Smooth muscle cell (in vitro differentiated cells): Measurements from ENCODE around the gene LDHAL6B. TPM values are rescaled to one million over a fixed set of nuclear protein-coding genes. Genes with fewer than 3 reads are reported as not detected.

ENCODE experiments used
- DNase-seq: peaks from one replicate; lab custom pipeline; 2025; ENCODE audit not compliant: unreplicated experiment; lab: John Stamatoyannopoulos, UW
- H2AFZ ChIP-seq: fragments of 200-600 bp; sonication (generic); 2 replicates; pipeline ENCODE4 v1.6.0; 2016; ENCODE audit warnings: antibody characterized with exemption, low read depth, mild to moderate bottlenecking
- H3F3A ChIP-seq: fragments of 200-600 bp; sonication (generic); 2 replicates; pipeline ENCODE4 v1.6.0; 2017; ENCODE audit warnings: antibody characterized with exemption, low read depth
- H3K27ac ChIP-seq: fragments of 200-600 bp; sonication (generic); 2 replicates; pipeline ENCODE4 v1.5.1; 2016; ENCODE audit warnings: low read depth, mild to moderate bottlenecking
- H3K27me3 ChIP-seq: fragments of 200-600 bp; sonication (generic); 2 replicates; pipeline ENCODE4 v1.6.1; 2016; ENCODE audit warnings: low read depth, mild to moderate bottlenecking
- H3K36me3 ChIP-seq: fragments of 200-600 bp; sonication (generic); 2 replicates; pipeline ENCODE4 v1.5.1; 2016; ENCODE audit warnings: low read depth
- H3K4me1 ChIP-seq: fragments of 200-600 bp; sonication (generic); 2 replicates; pipeline ENCODE4 v1.5.1; 2016; ENCODE audit warnings: low read depth
- H3K4me2 ChIP-seq: fragments of 200-600 bp; sonication (generic); 2 replicates; pipeline ENCODE4 v1.6.0; 2016; ENCODE audit warnings: mild to moderate bottlenecking
- H3K4me3 ChIP-seq: fragments of 200-600 bp; sonication (generic); 2 replicates; pipeline ENCODE4 v1.5.1; 2016; ENCODE audit warnings: mild to moderate bottlenecking
- H3K79me2 ChIP-seq: fragments of 200-600 bp; sonication (generic); 2 replicates; pipeline ENCODE4 v1.6.0; 2016; ENCODE audit warnings: low read depth, mild to moderate bottlenecking
- H3K9ac ChIP-seq: fragments of 200-600 bp; sonication (generic); 2 replicates; pipeline ENCODE4 v1.6.0; 2016; ENCODE audit warnings: low read depth
- H3K9me3 ChIP-seq: fragments of 200-600 bp; sonication (generic); replicated peaks from 2 replicates; pipeline ENCODE4 v1.5.1; 2016; ENCODE audit warnings: low read depth
- H4K20me1 ChIP-seq: fragments of 200-600 bp; sonication (generic); 2 replicates; pipeline ENCODE4 v1.6.0; 2016; ENCODE audit warnings: low read depth
- CTCF ChIP-seq: fragments of 200-600 bp; sonication (generic); IDR thresholded peaks from 2 replicates; pipeline ENCODE4 v1.5.1; 2017; ENCODE audit warnings: borderline replicate concordance, mild to moderate bottlenecking, antibody characterized with exemption; ENCODE audit not compliant: insufficient read depth, poor library complexity, severe bottlenecking
- WGBS: methylation state at CpG from one replicate; pipeline ENCODE4 v1.1.7; 2016; ENCODE audit warnings: low lambda C conversion rate; 5-methylcytosine and 5-hydroxymethylcytosine counted together
- polyA plus RNA-seq: library from polyadenylated mRNA; unstranded; fragments of >200 nt; fragmentation: Nextera tagmentation; extraction: Ambion mirVana; gene quantifications from 2 replicates; pipeline ENCODE4 v1.2.1, GENCODE V29; 2016
- total RNA-seq: library from RNA; depleted of rRNA; stranded (reverse); fragments of >200 nt; gene quantifications from 2 replicates; pipeline ENCODE4 v1.2.3, GENCODE V29; 2014

Gene LDHAL6B
- total and polyA plus RNA-seq, 2 experiments from 2014 or later, result not detected

GRCh38 chr15:59172289-59172901 is 34.2 kb upstream of the LDHAL6B start:
- DNase-seq, result no peak
- 97% methylated on average over 7 of the region's 7 CpGs for WGBS
- no peak overlapping the region for H3K4me3 ChIP-seq
- TF ChIP-seq CTCF, result no peak
- no peaks in the 10 kb centered on the region for H3K79me2 ChIP-seq
- no peaks in the 10 kb centered on the region for H3K9me3 ChIP-seq
- H3K27ac ChIP-seq, result no peak overlapping the region
- no peaks in the 10 kb centered on the region for H4K20me1 ChIP-seq
- no peak overlapping the region for H3K4me2 ChIP-seq
- peaks cover 22% of the 10 kb centered on the region for H3K4me1 ChIP-seq
- peaks cover 37% of the 10 kb centered on the region for H3F3A ChIP-seq
- peaks cover 9% of the 10 kb centered on the region for H3K36me3 ChIP-seq
- no peak overlapping the region for H2AFZ ChIP-seq
- no peaks in the 10 kb centered on the region for H3K27me3 ChIP-seq
- no peak overlapping the region for H3K9ac ChIP-seq

- H3K36me3 ChIP-seq, result peaks cover 9% of the 10 kb centered on the region
- H3K9ac ChIP-seq, result no peak overlapping the region
- H3K9me3 ChIP-seq, result no peaks in the 10 kb centered on the region
- TF ChIP-seq CTCF, result no peak
- no peak for DNase-seq
- no peak overlapping the region for H2AFZ ChIP-seq
- no peaks in the 10 kb centered on the region for H4K20me1 ChIP-seq
- no peaks in the 10 kb centered on the region for H3K79me2 ChIP-seq
- H3K4me2 ChIP-seq, result no peak overlapping the region
- WGBS, result 95% methylated on average over 5 of the region's 5 CpGs
- peaks cover 42% of the 10 kb centered on the region for H3F3A ChIP-seq
- no peaks in the 10 kb centered on the region for H3K27me3 ChIP-seq
- no peak overlapping the region for H3K27ac ChIP-seq
- H3K4me1 ChIP-seq, result peaks cover 22% of the 10 kb centered on the region
- H3K4me3 ChIP-seq, result no peak overlapping the region
Measured at GRCh38 chr15:59173194-59173593, 33.4 kb upstream of the LDHAL6B start.

GRCh38 chr15:59174151-59174834 is 32.4 kb upstream of the LDHAL6B start:
- peaks cover 9% of the 10 kb centered on the region for H3K36me3 ChIP-seq
- no peak overlapping the region for H3K9ac ChIP-seq
- H3K4me1 ChIP-seq, result peaks cover 18% of the 10 kb centered on the region
- no peak for DNase-seq
- H3K27ac ChIP-seq, result peak overlapping the region; percentile 79
- no peak overlapping the region for H3K4me3 ChIP-seq
- H4K20me1 ChIP-seq, result no peaks in the 10 kb centered on the region
- peaks cover 37% of the 10 kb centered on the region for H3F3A ChIP-seq
- no peaks in the 10 kb centered on the region for H3K27me3 ChIP-seq
- H3K4me2 ChIP-seq, result peak overlapping the region; percentile 16
- no peaks in the 10 kb centered on the region for H3K79me2 ChIP-seq
- H2AFZ ChIP-seq, result no peak overlapping the region
- H3K9me3 ChIP-seq, result no peaks in the 10 kb centered on the region
- 83% methylated on average over 12 of the region's 12 CpGs for WGBS
- no peak for TF ChIP-seq CTCF
